Astrocyte of the cerebellum (primary cell): Measurements from ENCODE around the gene CYB561.

ENCODE experiments used
- DNase-seq: peaks from one replicate; pipeline ENCODE4 v3.0.0-alpha.2; 2011; ENCODE audit warnings: low read depth
- H3K4me3 ChIP-seq: 2 replicates; pipeline ENCODE4 v1.5.1; 2011; ENCODE audit warnings: mild to moderate bottlenecking, low read depth, low read length, moderate library complexity
- in situ Hi-C: cut with HindIII; loops from 2 replicates; pipeline ENCODE4 v1.10.0; 2017; ENCODE audit warnings: low sequenced_read_pairs
- TF ChIP-seq, protein P1 (sequence below): IDR thresholded peaks from 2 replicates; pipeline ENCODE4 v1.5.1; 2012; ENCODE audit warnings: low read length, low read depth, moderate library complexity, mild to moderate bottlenecking; ENCODE audit errors: missing control alignments

Gene CYB561

DNA sequence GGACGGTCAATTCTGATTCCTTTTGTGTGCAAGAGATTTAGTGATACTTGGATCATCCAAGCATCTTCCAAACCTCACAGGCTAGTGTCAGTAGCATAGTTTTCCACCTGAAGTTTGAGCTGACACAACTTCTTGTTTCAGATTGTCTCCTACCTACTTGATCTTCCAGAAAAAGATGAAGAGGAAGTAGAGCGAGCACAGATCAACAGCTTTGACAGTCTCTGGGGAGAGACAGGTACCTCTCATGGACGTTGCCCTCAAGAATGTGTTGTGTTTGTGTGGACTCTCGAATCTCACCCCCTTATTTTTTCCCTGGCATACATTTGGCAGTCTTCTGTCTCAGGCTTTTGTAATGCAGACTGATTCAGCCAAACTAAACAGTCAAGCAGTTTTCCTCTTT is 47.4 kb downstream of the CYB561 start:
- TF ChIP-seq, protein P1, sequence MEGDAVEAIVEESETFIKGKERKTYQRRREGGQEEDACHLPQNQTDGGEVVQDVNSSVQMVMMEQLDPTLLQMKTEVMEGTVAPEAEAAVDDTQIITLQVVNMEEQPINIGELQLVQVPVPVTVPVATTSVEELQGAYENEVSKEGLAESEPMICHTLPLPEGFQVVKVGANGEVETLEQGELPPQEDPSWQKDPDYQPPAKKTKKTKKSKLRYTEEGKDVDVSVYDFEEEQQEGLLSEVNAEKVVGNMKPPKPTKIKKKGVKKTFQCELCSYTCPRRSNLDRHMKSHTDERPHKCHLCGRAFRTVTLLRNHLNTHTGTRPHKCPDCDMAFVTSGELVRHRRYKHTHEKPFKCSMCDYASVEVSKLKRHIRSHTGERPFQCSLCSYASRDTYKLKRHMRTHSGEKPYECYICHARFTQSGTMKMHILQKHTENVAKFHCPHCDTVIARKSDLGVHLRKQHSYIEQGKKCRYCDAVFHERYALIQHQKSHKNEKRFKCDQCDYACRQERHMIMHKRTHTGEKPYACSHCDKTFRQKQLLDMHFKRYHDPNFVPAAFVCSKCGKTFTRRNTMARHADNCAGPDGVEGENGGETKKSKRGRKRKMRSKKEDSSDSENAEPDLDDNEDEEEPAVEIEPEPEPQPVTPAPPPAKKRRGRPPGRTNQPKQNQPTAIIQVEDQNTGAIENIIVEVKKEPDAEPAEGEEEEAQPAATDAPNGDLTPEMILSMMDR, result no peak
- in situ Hi-C loops, result no loop called here
- H3K4me3 ChIP-seq, result no peak overlapping the region
- no peak for DNase-seq

DNA sequence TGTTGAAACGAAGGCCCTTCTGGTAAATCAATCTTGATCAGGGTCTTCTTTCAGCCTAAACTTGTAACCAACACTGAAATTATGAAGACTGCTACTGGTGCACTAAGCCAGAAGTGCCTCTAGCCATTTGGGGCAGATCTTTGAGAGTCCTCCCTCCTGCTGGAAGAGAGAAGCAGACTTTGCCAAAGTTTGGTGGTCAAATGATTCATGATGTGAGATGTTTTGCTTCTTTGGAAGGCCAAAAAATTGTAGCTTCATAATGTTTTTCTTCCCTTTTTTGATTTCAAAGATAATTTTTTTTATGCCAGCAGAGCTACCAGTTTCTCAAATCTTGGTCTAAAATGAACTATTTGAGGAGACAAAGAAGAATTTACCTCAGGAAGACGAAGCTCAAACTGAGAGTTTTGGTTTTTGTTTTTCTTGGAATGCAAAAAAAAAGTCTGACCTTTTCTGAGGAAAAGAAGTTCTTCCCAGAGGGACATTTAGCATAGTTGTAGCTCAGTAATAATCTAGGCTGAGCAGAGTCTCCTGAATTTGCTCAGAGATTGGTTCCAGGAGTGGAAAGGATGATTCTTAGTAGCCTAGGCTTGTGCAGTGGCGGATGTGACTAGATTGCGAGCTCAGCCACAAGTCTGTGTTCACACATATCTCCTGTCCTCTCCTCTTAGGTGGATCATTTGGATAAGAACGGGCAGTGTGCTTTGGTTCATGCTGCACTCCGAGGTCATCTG is 50.9 kb downstream of the CYB561 start:
- DNase-seq, result peak; percentile 86
- H3K4me3 ChIP-seq, result no peak overlapping the region
- in situ Hi-C loops, result no loop called here
- TF ChIP-seq, protein P1, result peak; percentile 3

DNA sequence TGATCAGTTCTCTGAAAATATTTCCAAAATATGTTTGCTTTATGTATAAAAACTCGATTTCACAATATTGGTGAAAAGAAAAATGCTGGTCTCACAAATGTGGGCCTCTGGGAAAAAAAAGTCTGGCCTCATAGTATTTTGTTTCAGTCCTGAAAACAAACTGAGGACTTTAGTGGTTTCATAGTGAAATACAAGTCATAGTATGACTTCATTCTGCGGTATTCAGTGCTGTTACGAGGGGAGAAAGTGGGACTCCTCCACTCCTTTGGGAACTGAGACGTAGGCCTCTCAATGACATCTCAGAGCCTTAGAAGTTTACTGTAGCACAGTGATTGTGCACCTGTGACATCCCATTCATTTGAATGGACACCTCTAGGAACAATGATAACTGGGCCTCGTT is 56.0 kb downstream of the CYB561 start:
- in situ Hi-C loops, result no loop called here
- H3K4me3 ChIP-seq, result no peak overlapping the region
- DNase-seq, result no peak
- TF ChIP-seq, protein P1, result no peak

DNA sequence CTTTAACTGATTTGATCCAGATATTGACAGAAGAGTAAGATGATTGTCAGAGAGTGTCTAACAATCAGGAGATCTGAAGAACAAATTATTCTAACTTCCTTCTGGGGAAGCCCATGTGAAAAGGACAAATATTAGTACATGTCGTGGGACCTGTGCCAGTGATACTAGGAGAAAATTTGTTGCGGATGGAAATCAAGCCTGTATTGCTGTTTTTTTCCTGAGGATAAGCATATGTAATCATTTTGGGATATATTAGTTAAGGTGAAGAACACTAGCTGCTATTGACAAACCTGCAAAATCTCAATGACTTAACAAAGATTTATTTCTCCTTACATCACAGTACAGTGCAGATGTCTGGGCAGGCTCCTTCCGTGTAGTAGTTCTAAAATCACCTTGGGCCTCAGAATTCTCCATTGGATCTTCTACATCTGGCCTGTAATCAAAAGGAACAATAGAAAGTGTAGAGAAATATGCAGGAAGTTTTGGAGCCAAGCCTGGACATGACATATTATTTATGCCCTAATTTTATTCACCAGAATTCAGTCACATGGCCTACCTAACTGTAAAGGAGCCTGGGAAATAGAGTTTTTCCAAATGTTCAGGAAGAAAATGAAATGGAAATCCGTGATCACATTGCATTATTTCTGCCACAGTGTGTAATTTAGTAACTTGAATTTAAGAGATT is 58.3 kb downstream of the CYB561 start:
- in situ Hi-C loops, result no loop called here
- H3K4me3 ChIP-seq, result no peak overlapping the region
- TF ChIP-seq, protein P1, result no peak
- DNase-seq, result peak; percentile 47

DNA sequence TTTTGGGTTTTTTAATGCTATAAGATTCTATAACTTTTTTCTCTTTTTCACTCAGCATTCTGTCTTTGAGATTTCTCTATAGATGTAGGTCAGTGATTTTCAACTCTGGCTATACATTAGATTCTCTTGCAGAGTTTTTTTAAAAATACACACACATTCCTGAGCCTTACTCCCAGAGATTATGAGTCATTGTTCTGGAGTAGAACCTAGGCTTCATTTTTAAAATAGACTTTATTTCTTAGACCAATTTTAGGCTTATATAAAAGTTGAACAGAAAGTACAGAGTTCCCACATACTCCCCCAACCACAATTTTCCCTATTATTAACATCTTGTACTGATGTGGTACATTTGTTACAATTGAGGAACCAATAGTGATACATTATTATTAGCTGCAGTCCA is 63.3 kb downstream of the CYB561 start:
- DNase-seq, result no peak
- TF ChIP-seq, protein P1, result no peak
- no peak overlapping the region for H3K4me3 ChIP-seq
- in situ Hi-C loops, result no loop called here
